ENCODE data around the gene FAF1.

- TF ChIP-seq EZH2phosphoT487 (IDR thresholded peaks at IDR 0.05; ENCODE audit: insufficient read depth, low read depth): no peak
- TF ChIP-seq EZH2 (IDR thresholded peaks at IDR 0.05; ENCODE audit: insufficient read depth, poor library complexity, severe bottlenecking): no peak
Measured at GRCh38 chr1:50418600-50419109, 541.4 kb downstream of the FAF1 start.

All from GM23248 (cell line).